ENCODE data around the gene CDK5R2. TPM values are rescaled to one million over a fixed set of nuclear protein-coding genes. Genes with fewer than 3 reads are reported as not detected.

Gene CDK5R2
- total RNA-seq, 2 experiments from 2014 or later = not detected

DNA sequence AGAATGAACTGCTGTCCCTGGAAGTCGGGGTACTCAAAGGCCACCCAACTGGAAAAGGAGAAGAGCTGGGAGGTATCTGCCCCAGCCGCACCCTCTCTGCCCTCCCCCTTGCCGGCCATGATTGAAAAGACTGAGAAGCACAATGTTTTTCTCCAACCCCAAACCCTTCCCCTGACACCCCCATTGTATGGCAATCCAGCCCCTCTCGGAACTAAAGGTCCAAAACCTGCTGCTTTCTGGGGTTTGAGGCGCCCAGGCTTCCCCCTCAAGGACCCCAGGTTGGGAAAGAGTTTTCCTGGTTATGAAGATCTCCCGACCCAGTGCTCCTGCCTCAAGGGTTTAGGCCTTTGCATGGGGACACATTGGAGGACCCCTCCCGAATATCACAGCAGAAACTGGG lies 32.7 kb downstream of the CDK5R2 start:
- ChIA-PET POLR2A (no interaction called here), CTCF (interaction anchor here (0.7 to 6.0 kb wide), 4 partner anchors 10 to 66 kb away, joined by 3 to 111 read pairs (median 3); partner anchors contain the start of genes CFAP65 and FEV)
- no peak for DNase-seq
- H3K9me3 Mint-ChIP-seq = no peaks in the 10 kb centered on the region
- H3K4me1 Mint-ChIP-seq (ENCODE audit: low read depth) = peaks cover 2% of the 10 kb centered on the region
- no peaks in the 10 kb centered on the region for H3K36me3 Mint-ChIP-seq
- no peak overlapping the region for H3K4me3 Mint-ChIP-seq
- peaks cover 74% of the 10 kb centered on the region for H3K27me3 Mint-ChIP-seq
- intact Hi-C loops (cut with micrococcal nuclease) = no loop called here
- no peak overlapping the region for H3K27ac Mint-ChIP-seq

DNA sequence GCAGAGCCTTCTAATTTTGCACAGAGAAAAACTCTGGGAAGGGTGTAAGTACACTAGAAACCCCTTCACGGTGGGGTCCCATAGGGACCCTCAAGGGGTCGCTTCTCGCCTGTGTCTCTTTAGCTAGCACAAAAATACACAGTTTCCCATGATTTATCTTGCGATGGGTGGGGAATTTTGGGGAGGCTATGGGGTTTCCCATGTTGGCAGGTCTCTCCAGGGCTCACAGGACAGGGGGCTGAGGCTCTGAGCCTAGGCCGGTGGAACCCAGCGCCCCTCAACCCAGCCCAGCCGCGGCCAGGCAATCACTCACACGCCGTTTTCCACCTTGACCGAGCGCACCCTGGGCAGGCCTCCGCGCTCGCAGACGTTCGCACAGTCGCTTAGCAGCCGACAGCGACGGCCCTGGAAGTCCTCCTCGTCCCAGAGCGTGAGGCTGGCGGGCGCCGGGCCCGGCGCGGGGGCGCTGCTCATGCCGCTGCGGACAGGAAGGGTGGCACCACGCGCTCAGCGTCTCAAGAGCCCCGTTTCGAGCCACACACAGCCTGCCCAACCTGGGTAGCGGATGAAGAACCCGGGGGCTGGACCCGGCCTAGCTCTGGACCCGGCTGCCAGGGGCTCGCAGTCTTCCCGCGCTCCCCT lies 33.4 kb downstream of the CDK5R2 start:
- Mint-ChIP-seq H3K27me3 (peaks cover 72% of the 10 kb centered on the region), H3K9me3 (no peaks in the 10 kb centered on the region), H3K4me1 (ENCODE audit: low read depth) (peaks cover 2% of the 10 kb centered on the region), H3K27ac (no peak overlapping the region), H3K36me3 (no peaks in the 10 kb centered on the region), H3K4me3 (no peak overlapping the region)
- DNase-seq = no peak
- intact Hi-C loops (cut with micrococcal nuclease) = no loop called here
- CTCF ChIA-PET = interaction anchor here (0.7 to 6.0 kb wide), 5 partner anchors 9 to 65 kb away, joined by 3 to 111 read pairs (median 3); partner anchors contain the start of genes CFAP65 and FEV
- POLR2A ChIA-PET = no interaction called here

DNA sequence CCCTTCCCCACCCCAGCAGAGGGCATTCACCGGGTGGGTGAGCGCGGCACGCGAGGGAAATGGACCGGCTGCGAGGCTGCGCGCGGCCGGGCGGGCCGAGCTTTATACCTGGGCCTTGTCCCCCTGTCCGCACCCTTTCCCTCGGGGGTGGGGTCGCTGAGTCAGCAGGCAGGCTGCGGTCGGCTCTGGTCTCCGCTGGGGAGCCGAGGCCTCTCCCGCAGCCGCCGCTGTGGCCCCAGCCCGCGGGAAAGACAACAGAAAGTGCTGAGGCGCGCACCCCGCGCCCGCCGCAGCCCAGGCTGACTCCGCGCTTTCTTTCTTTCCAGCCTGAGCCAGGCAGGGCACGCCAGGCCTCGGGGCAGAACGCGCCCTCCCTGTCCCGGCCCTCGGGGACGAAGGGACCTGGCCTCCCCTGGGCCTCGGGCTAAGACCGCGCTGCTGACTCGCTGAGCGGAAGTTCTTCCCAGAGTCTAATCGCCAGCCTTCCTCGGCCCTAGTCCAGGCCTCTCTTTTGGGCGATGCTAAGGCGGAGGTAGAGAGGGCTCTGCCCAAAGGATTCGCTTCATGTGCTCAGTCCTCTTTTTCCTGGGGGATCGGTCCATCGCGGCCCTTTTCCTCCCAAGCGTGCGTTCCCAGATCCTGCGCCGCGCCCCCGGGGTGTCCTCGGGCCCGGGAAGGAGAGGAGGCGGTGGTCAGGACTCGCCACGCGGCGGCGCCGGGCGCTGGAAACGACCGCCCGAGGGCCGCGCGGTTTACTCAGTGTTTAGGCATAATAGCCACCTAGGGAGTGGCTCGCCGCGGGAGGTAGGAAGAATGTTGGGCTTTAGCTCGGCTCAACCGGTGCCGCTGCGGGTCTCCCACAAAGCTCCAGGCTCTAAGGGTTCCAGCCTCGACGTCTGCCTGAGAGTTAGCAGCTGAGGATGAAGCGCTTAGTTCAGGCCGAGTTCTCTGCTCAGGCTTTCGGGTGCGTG lies 34.2 kb downstream of the CDK5R2 start, which contains the start of gene CRYBA2:
Gene CRYBA2 (minus strand): TSS at position 78 of the 971 bp plus-strand sequence. CDS start 246 bp downstream, outside the sequence.
- Mint-ChIP-seq H3K9me3 (no peaks in the 10 kb centered on the region), H3K36me3 (no peaks in the 10 kb centered on the region)
- POLR2A ChIA-PET = no interaction called here

DNA sequence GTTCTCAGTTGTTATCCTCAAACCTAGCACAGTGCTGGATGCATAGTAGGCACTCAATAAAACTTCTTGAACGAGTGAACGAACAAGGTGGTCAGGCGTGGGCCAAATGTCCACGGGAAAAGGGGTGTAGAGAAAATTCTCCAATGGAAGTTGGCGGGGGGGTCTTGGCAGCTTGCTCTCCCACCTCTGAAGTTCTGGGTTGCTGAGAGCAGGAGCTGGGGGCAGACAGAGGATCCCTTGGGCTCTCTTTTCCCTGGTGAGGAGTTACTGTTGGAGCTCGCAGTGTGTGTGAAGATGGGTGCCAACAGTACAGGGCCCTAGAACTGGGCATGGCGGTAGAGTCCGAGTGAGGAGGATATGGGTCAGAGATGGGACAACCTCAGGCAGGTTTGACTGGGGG lies 36.1 kb downstream of the CDK5R2 start:
- Mint-ChIP-seq H3K36me3 (no peaks in the 10 kb centered on the region), H3K27me3 (peaks cover 73% of the 10 kb centered on the region), H3K9me3 (no peaks in the 10 kb centered on the region), H3K27ac (no peak overlapping the region), H3K4me3 (no peak overlapping the region), H3K4me1 (ENCODE audit: low read depth) (peaks cover 2% of the 10 kb centered on the region)
- CTCF ChIA-PET = interaction anchor here (0.7 to 6.0 kb wide), 27 partner anchors 13 to 335 kb away, joined by 3 to 111 read pairs (median 5); partner anchors contain the start of genes CDK5R2, FEV and WNT10A
- POLR2A ChIA-PET = interaction anchor here (0.6 to 1.3 kb wide), 2 partner anchors 97 to 181 kb away, joined by 3 to 5 read pairs; partner anchors contain the start of gene CNPPD1
- DNase-seq = no peak
- intact Hi-C loops (cut with micrococcal nuclease) = no loop called here

More for the DNA sequence above, 34.2 kb downstream of the CDK5R2 start, which contains the start of gene CRYBA2:
- CTCF ChIA-PET = interaction anchor here (0.9 to 6.0 kb wide), 14 partner anchors 8 to 224 kb away, joined by 3 to 111 read pairs (median 10); partner anchors contain the start of gene FEV
- intact Hi-C loops (cut with micrococcal nuclease) = no loop called here
- no peak within 1 kb of the TSS for H3K4me3 Mint-ChIP-seq
- peaks cover 78% of the 10 kb centered on the region for H3K27me3 Mint-ChIP-seq
- DNase-seq = peak; percentile 35
- H3K4me1 Mint-ChIP-seq (ENCODE audit: low read depth) = peaks cover 2% of the 10 kb centered on the region
- H3K27ac Mint-ChIP-seq = no peak within 1 kb of the TSS

DNA sequence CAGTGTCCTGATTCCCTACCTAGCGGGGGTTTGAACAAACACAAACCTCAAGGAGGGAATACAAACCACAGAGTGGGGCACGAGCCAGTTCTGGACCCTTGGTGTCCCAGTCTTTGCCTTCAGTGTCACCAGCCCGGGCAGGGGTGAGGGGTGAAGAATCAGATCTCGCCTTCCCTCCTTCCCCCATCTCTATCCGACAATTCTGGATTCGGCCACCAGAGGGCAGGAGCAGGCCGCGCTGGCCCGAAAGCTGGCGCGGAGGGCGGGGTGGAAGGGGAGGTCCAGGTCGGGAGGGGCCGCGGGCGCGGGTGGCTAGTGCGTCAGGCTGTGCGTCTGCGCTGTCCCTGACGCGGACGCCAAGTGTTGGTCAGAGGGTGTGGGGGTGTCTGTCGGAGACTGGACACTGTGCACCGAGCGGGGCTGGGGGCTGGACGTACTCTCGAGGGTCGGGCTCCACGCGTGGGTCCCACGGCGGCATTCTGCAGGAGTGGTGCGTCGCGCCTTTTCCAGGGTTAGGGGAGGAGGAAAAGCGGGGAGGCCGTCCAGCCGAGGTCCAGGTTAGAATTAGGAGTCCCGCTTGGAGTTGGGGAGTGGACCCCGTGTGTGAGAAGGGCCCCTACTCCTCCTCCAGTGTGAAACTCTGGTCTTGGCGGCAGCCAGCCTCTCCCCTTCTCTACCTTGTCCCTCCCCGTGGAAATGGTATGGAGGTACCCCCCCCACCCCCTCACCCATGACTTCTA lies 36.7 kb downstream of the CDK5R2 start:
- H3K9me3 Mint-ChIP-seq = no peaks in the 10 kb centered on the region
- peaks cover 73% of the 10 kb centered on the region for H3K27me3 Mint-ChIP-seq
- ChIA-PET CTCF (interaction anchor here (0.6 to 6.0 kb wide), 20 partner anchors 9 to 164 kb away, joined by 3 to 111 read pairs (median 5); partner anchors contain the start of genes FEV and WNT10A), POLR2A (interaction anchor here (0.8 kb wide), 1 partner anchor 29 kb away, joined by 3 read pairs; no protein-coding TSS in a partner anchor)
- H3K36me3 Mint-ChIP-seq = no peaks in the 10 kb centered on the region
- no peak overlapping the region for H3K27ac Mint-ChIP-seq
- intact Hi-C loops (cut with micrococcal nuclease) = no loop called here
- peaks cover 2% of the 10 kb centered on the region for H3K4me1 Mint-ChIP-seq (ENCODE audit: low read depth)
- H3K4me3 Mint-ChIP-seq = no peak overlapping the region
- DNase-seq = peak; percentile 86

DNA sequence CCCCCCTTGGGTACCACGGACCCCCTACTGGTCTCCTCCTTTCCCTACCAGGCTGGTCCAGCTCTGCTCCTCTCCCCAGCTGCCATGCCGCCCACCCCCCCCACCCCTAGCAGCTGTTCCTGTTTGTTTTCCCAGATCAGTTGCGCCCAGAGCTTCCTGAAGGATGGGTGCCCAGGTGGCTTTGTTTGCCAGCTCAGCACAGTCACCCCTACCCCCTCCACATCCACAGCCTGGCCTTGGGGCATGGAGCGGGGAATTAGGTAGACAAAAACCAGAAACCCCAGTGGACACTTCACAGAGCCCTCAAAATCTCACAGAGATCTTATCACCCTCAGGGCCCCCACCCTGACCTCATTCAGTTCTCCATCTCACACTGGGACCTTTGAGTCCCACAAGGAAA lies 37.5 kb downstream of the CDK5R2 start:
- Mint-ChIP-seq H3K4me1 (ENCODE audit: low read depth) (peaks cover 2% of the 10 kb centered on the region), H3K4me3 (no peak overlapping the region), H3K27me3 (peaks cover 68% of the 10 kb centered on the region), H3K36me3 (no peaks in the 10 kb centered on the region), H3K27ac (no peak overlapping the region), H3K9me3 (no peaks in the 10 kb centered on the region)
- DNase-seq = no peak
- CTCF ChIA-PET = interaction anchor here (0.6 to 6.0 kb wide), 8 partner anchors 12 to 120 kb away, joined by 3 to 111 read pairs (median 10); partner anchors contain the start of gene FEV
- POLR2A ChIA-PET = interaction anchor here (0.8 kb wide), 1 partner anchor 28 kb away, joined by 3 read pairs; no protein-coding TSS in a partner anchor
- intact Hi-C loops (cut with micrococcal nuclease) = no loop called here

DNA sequence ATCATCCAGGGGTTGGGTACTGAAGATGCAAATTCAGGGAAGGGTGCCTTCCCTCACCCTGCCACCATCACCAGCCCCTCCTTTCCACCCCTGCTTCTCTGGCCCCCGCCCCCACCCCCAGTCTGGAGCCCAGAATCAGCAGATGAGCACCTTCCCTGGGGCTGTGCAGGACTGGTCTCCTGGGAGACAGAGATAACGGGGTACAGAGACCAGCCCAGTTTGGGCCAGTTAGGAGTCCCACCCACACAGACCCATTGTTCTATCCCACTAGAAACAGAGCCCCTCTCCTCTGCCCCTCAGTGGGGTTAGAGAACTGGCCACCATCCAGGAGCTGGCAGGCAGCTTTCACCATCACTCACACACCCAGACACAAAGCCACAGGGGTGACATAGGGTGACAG lies 38.3 kb downstream of the CDK5R2 start:
- H3K36me3 Mint-ChIP-seq = no peaks in the 10 kb centered on the region
- ChIA-PET CTCF (interaction anchor here (0.8 to 1.3 kb wide), 3 partner anchors 18 to 69 kb away, joined by 3 to 8 read pairs (median 3); no protein-coding TSS in a partner anchor), POLR2A (no interaction called here)
- no peaks in the 10 kb centered on the region for H3K9me3 Mint-ChIP-seq
- DNase-seq = no peak
- no peak overlapping the region for H3K4me3 Mint-ChIP-seq
- intact Hi-C loops (cut with micrococcal nuclease) = no loop called here
- H3K27me3 Mint-ChIP-seq = peaks cover 68% of the 10 kb centered on the region
- no peak overlapping the region for H3K27ac Mint-ChIP-seq
- H3K4me1 Mint-ChIP-seq (ENCODE audit: low read depth) = peaks cover 7% of the 10 kb centered on the region

DNA sequence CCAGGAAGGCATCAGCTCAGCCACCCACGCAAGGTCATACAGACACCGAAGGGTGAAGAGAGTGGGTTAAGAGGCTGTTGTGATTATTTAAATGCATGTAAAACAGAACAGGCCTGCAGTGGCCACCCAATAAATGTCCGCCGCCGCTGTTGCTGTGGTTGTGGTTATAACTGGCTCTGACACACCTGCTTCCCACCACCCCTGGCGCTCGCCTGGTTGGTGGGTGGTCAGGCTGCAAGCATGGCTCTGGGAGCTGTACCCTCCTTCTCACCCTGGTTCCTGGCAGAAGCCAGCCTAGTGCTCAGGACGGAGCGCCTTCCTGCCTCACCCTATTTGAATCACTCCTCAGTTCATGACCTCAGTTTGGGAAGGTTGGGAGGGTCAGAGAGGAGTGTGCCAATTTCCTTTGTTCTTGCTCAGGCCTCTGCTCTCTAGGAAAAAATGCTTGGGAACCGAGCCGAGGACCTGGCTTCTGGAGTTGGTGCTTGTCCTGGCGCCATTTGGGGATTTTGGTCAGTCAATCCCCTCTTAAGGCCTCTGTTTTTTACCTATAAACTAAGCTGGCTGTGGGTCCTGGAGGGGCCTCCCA lies 39.0 kb downstream of the CDK5R2 start:
- peaks cover 71% of the 10 kb centered on the region for H3K27me3 Mint-ChIP-seq
- H3K9me3 Mint-ChIP-seq = no peaks in the 10 kb centered on the region
- H3K4me1 Mint-ChIP-seq (ENCODE audit: low read depth) = peaks cover 11% of the 10 kb centered on the region
- H3K27ac Mint-ChIP-seq = no peak overlapping the region
- ChIA-PET CTCF (interaction anchor here (0.8 to 1.6 kb wide), 4 partner anchors 18 to 68 kb away, joined by 3 to 8 read pairs (median 3); no protein-coding TSS in a partner anchor), POLR2A (no interaction called here)
- no peaks in the 10 kb centered on the region for H3K36me3 Mint-ChIP-seq
- no peak for DNase-seq
- H3K4me3 Mint-ChIP-seq = no peak overlapping the region
- intact Hi-C loops (cut with micrococcal nuclease) = no loop called here

DNA sequence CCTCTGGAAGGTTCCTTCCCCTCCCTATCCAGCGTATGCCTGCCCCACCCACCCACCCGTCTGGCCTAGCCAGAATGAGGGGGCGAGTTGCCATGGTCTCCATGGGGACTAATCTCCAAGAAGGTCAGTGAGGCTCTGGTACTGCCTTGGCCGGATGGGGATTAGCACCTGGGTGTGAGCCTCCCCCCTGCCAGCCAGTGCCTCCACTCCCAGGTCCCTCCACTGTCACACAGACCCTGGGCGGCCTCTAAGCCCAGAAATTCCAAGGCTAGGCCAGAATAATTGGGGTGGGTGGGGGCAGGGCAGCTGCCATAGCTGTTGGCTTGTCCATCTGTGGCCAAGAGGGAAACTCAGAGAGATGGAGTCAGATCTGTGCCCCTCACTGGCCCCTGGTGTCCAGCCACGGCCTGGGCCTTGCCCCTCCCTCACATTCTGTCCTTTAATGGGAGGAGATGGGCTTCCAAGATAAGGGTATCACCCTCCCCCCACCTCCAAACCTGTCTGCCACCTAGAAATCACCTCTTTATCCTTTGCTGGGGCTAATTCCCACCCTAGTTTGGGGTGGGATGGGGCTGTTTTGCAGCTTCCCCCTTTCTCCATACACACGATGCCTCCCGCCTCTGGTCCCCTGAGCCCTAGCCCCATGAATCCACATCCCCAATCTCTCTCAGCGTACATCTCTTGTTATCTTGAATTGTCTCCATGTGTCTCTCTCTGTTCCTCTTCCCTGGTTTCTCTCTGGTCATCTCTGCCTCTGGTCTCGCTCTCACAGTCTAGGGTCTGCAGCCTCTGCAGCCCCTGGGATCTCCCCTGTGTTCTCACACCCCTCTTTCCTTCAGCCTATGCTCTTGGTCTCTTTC lies 39.8 kb downstream of the CDK5R2 start:
- Mint-ChIP-seq H3K4me1 (ENCODE audit: low read depth) (peaks cover 9% of the 10 kb centered on the region), H3K36me3 (no peaks in the 10 kb centered on the region), H3K4me3 (no peak overlapping the region), H3K27ac (no peak overlapping the region), H3K27me3 (peaks cover 72% of the 10 kb centered on the region), H3K9me3 (no peaks in the 10 kb centered on the region)
- DNase-seq = no peak
- ChIA-PET POLR2A (no interaction called here), CTCF (interaction anchor here (1.6 kb wide), 1 partner anchor 19 kb away, joined by 3 read pairs; no protein-coding TSS in a partner anchor)
- intact Hi-C loops (cut with micrococcal nuclease) = no loop called here

DNA sequence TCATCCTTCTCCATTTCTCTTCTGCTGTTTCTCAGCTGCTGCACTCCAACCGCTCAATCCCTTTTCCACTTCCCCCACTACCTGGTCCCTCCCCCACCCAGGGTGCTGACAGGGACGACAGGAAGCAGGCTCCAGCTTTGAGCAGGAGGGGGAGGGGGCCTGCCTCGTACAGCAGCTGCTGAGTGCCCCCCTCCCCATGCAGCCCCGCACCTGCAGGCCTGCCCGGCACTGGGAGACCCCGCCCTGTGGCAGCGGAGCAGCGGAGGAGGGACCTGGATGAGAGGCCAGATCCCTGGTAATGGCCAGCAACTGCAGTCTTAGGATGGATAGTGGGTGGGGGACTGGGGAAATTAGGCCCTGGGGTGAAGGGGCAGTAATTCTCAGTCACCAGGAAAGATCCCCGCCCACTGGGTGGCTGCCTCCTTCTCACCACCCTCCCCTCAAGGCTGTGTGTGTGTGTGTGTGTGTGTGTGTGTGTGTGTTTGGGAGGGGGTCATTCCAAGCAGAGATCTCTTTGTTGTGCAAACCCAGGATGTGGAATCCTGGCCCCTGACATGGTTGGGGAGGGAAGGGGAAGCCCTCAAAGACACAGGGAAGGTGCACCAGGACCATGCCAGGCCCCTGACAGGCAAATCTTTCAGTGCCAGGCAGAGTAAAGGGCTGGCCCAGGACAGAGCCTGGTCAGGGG lies 40.6 kb downstream of the CDK5R2 start:
- peaks cover 75% of the 10 kb centered on the region for H3K27me3 Mint-ChIP-seq
- no peaks in the 10 kb centered on the region for H3K36me3 Mint-ChIP-seq
- DNase-seq = no peak
- ChIA-PET POLR2A (no interaction called here), CTCF (no interaction called here)
- no peak overlapping the region for H3K4me3 Mint-ChIP-seq
- H3K4me1 Mint-ChIP-seq (ENCODE audit: low read depth) = peaks cover 9% of the 10 kb centered on the region
- no peaks in the 10 kb centered on the region for H3K9me3 Mint-ChIP-seq
- intact Hi-C loops (cut with micrococcal nuclease) = no loop called here
- H3K27ac Mint-ChIP-seq = no peak overlapping the region

Measured in activated CD4-positive, alpha-beta memory T cell treated with anti-CD3 and anti-CD28 coated beads for 36 hours (primary cell).